GM18505 (cell line): ENCODE data around the gene FBLIM1.
"Not testable (repeated sequence)": the region's sequence is repeated elsewhere in the genome, so short reads cannot be mapped to it uniquely, and the experiment has no call there.

Experiments
- ATAC-seq: cut with Tn5 transposase; IDR thresholded peaks from one replicate; pipeline ENCODE4 v1.9.1; 2021; ENCODE audit not compliant: unreplicated experiment
- POLR2A ChIP-seq: IDR thresholded peaks from 4 replicates; pipeline ENCODE4 v1.6.1; 2011; ENCODE audit warnings: borderline replicate concordance; ENCODE audit not compliant: insufficient read depth, insufficient read length; ENCODE audit errors: extremely low read depth

FBLIM1 gene

GRCh38 chr1:15804060-15804459 is 45.5 kb downstream of the FBLIM1 start:
- TF ChIP-seq POLR2A, result no peak
- ATAC-seq, result no peak

GRCh38 chr1:15807121-15807520 is 48.5 kb downstream of the FBLIM1 start:
- TF ChIP-seq POLR2A, result no peak
- no peak for ATAC-seq

DNA sequence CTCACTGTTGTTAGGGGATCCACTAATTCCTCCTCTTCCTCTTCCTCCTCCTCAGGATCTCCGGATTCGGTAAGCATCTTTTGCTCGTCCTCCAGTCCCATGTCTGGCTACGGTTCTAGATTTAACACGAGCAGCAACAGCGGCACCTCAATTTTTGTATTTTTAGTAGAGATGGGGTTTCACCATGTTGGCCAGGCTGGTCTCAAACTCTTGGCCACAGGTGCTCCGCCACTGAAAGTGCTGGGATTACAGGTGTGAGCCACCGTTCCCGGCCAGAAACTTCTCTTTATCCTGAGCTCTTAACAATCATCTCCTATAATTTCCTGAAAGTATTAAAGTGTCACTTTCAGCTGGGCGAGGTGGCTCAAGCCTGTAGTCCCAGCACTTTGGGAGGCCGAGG is 49.0 kb downstream of the FBLIM1 start, which contains the start of gene UQCRHL:
UQCRHL (minus strand) TSS at position 101 of the 400 bp plus-strand sequence; CDS start at position 101, 0 bp downstream.
- not testable (repeated sequence) for ATAC-seq

DNA sequence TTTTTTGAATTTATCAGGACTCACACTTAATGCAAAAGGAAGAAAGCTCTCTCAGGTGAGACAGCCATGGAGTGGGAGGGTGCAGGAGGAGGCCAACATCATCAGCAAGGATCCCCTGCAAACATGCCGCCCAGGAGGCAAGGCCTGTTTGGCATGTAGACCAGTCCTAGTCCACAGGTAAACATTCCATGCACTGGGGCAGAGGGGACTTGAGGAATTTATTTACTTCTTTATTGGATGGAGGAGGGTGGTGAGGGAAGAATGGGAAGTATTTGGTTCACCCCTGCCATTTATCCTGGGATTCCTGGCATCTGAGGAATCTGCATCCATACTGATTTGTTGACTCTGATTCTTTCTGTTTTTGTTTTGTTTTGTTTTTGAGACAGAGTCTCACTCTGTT is 50.4 kb downstream of the FBLIM1 start:
- TF ChIP-seq POLR2A, result no peak
- no peak for ATAC-seq

- TF ChIP-seq POLR2A, result no peak
- ATAC-seq, result no peak
Measured at GRCh38 chr1:15810073-15810472, 51.5 kb downstream of the FBLIM1 start.

DNA sequence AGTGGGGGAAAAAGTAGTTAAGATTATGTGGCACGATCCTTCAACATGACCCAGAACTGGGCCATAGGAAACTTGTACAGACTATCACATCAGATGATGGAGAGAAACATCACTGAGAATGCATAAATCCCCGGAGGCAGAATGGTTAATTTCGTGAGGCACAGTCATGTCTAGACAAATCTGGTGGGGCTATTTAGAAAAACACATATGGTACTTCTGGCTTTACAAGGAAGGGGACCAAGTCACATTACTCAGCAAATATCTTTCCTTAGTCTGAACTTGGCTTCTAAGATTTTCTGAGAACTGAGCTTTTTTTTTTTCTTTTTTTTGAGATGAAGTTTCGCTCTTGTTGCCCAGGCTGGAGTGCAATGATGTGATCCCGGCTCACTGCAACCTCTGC is 58.1 kb downstream of the FBLIM1 start:
- no peak for ATAC-seq
- TF ChIP-seq POLR2A, result no peak

- TF ChIP-seq POLR2A, result no peak
- no peak for ATAC-seq
Measured at GRCh38 chr1:15820478-15820877, 61.9 kb downstream of the FBLIM1 start.

- TF ChIP-seq POLR2A, result no peak
- ATAC-seq, result no peak
Measured at GRCh38 chr1:15825800-15826199, 67.2 kb downstream of the FBLIM1 start.

DNA sequence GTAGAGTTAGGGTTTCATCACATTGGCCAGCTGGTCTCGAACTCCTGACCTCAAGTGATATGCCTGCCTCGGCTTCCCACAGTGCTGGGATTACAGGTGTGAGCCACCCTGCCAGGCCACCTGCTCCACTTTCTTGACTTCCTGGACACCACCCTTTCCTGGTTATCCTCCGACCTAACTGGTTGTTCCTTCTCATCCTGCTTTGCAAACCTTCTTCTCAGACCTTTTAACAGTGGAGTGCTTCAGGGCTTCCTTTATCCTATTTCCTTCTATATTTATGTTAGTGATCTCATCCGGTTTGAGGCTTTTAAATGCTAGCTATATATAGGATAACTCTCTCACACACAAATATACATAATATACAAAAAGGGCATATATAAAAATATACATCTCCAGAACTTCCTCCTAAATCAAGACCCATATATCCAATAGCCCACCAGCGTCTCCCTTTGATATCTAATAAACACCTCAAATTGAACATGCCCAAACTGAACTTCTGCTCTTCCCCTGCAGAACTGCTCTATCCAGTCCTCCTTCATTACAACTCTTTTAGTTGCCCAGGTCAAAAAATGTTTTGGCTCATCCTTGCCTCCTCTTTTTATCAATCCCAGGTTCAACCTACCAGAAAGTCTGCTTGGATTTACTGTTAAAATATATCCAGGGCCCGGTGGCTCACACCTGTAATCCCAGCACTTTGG is 68.4 kb downstream of the FBLIM1 start:
- no peak for ATAC-seq
- no peak for TF ChIP-seq POLR2A

DNA sequence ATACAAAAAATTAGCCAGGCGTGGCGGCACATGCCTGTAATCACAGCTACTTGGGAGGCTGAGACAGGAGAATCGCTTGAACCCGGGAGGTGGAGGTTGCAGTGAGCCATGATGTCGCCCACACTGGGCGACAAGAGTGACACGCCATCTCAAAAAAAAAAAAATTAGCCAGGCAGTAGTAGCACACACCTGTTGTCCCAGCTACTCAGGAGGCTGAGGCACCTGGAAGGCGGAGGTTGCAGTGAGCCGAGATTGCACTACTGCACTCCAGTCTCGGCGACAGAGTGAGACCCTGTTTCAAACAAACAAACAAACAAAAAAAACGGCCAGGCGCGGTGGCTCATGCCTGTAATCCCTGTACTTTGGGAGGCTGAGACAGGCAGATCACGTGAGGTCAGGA is 69.0 kb downstream of the FBLIM1 start:
- not testable (repeated sequence) for ATAC-seq

DNA sequence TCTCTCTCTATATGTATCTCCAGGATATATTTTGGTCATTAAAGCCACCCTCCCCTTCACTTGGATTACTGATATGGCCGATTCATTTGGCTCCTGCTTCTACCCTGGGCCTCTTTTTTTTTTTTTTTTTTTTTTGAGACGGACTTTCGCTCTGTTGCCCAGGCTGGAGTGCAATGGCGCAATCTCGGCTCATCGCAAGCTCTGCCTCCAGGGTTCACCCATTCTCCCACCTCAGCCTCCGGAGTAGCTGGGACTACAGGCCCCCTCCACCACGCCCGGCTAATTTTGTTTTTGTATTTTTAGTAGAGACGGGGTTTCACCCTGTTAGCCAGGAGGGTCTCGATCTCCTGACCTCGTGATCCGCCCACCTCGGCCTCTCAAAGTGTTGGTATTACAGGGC is 70.3 kb downstream of the FBLIM1 start:
- not testable (repeated sequence) for ATAC-seq

DNA sequence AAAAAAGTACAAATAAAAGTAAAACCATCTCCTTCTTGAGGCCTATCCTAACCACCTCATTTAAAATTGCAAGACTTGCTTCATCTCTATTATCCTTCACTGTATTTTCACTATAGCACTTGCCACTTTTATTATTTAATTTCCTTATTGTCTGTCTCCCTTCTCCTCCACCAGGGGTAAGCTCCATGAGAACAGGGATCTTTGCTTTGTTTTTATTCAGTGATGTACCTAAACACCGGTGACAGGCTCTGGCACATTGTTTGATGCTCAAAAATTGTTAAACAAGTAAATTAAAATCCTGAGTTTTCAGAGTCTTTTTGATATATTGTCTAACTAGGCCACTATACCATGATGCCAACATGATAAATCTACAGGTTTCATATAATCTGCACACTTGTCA is 71.7 kb downstream of the FBLIM1 start:
- no peak for TF ChIP-seq POLR2A
- no peak for ATAC-seq

GRCh38 chr1:15833069-15833679 is 74.6 kb downstream of the FBLIM1 start:
- no peak for TF ChIP-seq POLR2A

DNA sequence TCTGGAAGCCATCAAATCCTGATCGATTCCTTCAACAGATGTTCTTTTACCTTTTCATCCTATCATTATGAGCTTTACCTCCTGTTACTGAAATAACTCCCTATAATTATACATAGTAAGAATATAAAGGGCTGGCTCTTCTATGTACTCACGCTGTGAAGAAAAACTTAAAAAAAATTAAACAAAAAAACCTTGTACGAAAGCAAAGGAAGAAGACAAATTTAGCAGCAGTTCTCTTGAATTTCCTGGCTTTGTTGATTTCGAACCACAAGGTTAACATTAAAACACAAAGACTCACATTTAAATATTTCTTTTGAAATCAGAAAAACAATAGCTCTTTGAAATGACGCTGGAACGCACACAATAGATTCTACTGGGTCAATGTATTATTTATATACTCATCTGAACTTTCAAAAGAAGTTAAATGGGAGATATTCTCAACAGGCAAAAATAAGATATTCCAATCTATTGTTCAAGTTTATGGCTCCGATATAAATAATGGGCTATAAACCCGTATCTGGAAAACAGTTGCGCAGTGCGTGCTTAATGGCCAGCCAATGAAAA is 75.3 kb downstream of the FBLIM1 start:
- no peak for ATAC-seq
- no peak for TF ChIP-seq POLR2A

More at GRCh38 chr1:15833069-15833679, 74.6 kb downstream of the FBLIM1 start:
- ATAC-seq, result no peak

- peak; percentile 41 for ATAC-seq
Measured at GRCh38 chr1:15834406-15835204, 76.0 kb downstream of the FBLIM1 start.

More at GRCh38 chr1:15834406-15835204, 76.0 kb downstream of the FBLIM1 start:
- peak; percentile 68 for TF ChIP-seq POLR2A
